ENCODE measurements around the gene PDE4A. TPM values are rescaled to one million over a fixed set of nuclear protein-coding genes. Genes with fewer than 3 reads are reported as not detected.
A peak's percentile ranks its signal among the peaks of the same experiment; 100 is the strongest.

PDE4A gene
- total and polyA plus RNA-seq, 2 of the 13 experiments (the other 11 are each of a cell fraction or from before 2014, with no cell fraction given): 1.1 to 4.1 TPM

- TF ChIP-seq, protein P1, sequence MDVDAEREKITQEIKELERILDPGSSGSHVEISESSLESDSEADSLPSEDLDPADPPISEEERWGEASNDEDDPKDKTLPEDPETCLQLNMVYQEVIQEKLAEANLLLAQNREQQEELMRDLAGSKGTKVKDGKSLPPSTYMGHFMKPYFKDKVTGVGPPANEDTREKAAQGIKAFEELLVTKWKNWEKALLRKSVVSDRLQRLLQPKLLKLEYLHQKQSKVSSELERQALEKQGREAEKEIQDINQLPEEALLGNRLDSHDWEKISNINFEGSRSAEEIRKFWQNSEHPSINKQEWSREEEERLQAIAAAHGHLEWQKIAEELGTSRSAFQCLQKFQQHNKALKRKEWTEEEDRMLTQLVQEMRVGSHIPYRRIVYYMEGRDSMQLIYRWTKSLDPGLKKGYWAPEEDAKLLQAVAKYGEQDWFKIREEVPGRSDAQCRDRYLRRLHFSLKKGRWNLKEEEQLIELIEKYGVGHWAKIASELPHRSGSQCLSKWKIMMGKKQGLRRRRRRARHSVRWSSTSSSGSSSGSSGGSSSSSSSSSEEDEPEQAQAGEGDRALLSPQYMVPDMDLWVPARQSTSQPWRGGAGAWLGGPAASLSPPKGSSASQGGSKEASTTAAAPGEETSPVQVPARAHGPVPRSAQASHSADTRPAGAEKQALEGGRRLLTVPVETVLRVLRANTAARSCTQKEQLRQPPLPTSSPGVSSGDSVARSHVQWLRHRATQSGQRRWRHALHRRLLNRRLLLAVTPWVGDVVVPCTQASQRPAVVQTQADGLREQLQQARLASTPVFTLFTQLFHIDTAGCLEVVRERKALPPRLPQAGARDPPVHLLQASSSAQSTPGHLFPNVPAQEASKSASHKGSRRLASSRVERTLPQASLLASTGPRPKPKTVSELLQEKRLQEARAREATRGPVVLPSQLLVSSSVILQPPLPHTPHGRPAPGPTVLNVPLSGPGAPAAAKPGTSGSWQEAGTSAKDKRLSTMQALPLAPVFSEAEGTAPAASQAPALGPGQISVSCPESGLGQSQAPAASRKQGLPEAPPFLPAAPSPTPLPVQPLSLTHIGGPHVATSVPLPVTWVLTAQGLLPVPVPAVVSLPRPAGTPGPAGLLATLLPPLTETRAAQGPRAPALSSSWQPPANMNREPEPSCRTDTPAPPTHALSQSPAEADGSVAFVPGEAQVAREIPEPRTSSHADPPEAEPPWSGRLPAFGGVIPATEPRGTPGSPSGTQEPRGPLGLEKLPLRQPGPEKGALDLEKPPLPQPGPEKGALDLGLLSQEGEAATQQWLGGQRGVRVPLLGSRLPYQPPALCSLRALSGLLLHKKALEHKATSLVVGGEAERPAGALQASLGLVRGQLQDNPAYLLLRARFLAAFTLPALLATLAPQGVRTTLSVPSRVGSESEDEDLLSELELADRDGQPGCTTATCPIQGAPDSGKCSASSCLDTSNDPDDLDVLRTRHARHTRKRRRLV (CRISPR knock-in tag; IDR thresholded peaks at IDR 0.05): no peak
- TF ChIP-seq, protein P2, sequence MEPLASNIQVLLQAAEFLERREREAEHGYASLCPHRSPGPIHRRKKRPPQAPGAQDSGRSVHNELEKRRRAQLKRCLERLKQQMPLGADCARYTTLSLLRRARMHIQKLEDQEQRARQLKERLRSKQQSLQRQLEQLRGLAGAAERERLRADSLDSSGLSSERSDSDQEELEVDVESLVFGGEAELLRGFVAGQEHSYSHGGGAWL (CRISPR knock-in tag; IDR thresholded peaks at IDR 0.05): peak; percentile 59
- TF ChIP-seq ZNF614 (CRISPR knock-in tag; IDR thresholded peaks at IDR 0.05; ENCODE audit: borderline replicate concordance) (no peak; the same call in 1 of the 2 replicates), ZNF317 (CRISPR knock-in tag; IDR thresholded peaks at IDR 0.05) (no peak; the same call in 1 of the 2 replicates), THAP7 (CRISPR knock-in tag; IDR thresholded peaks at IDR 0.05) (0 out of 2 replicates have a peak, but pooled peaks have one; percentile 53), ZNF124 (CRISPR knock-in tag; IDR thresholded peaks at IDR 0.05) (no peak), GFI1 (CRISPR knock-in tag; IDR thresholded peaks at IDR 0.05; ENCODE audit: borderline replicate concordance) (0 out of 2 replicates have a peak, but pooled peaks have one; percentile 3), TCF7 (IDR thresholded peaks at IDR 0.05; ENCODE audit: low read depth) (no peak), ZFP62 (CRISPR knock-in tag; IDR thresholded peaks at IDR 0.05) (no peak), TGIF2 (CRISPR knock-in tag; IDR thresholded peaks at IDR 0.05) (no peak), TOE1 (CRISPR knock-in tag; IDR thresholded peaks at IDR 0.05) (0 out of 2 replicates have a peak, but pooled peaks have one; percentile 30), ZHX2 (IDR thresholded peaks at IDR 0.05; ENCODE audit: low read depth) (no peak), ZHX2 (CRISPR knock-in tag; IDR thresholded peaks at IDR 0.05; ENCODE audit: borderline replicate concordance) (no peak; the same call in 1 of the 2 replicates), ZNF644 (CRISPR knock-in tag; IDR thresholded peaks at IDR 0.05; ENCODE audit: low read depth) (no peak), SIN3A (IDR thresholded peaks at IDR 0.05; ENCODE audit: borderline replicate concordance, low read depth, low read length) (peak; percentile 47; the same call in 1 of the 2 replicates)
- TF ChIP-seq, protein P3, sequence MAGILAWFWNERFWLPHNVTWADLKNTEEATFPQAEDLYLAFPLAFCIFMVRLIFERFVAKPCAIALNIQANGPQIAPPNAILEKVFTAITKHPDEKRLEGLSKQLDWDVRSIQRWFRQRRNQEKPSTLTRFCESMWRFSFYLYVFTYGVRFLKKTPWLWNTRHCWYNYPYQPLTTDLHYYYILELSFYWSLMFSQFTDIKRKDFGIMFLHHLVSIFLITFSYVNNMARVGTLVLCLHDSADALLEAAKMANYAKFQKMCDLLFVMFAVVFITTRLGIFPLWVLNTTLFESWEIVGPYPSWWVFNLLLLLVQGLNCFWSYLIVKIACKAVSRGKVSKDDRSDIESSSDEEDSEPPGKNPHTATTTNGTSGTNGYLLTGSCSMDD (CRISPR knock-in tag; IDR thresholded peaks at IDR 0.05): no peak
Measured at GRCh38 chr19:10380313-10381102, 39.8 kb upstream of the PDE4A start, which contains the start of gene TYK2 (continued).
